ENCODE measurements around the gene IGFL4.

The IGFL4 gene

DNA sequence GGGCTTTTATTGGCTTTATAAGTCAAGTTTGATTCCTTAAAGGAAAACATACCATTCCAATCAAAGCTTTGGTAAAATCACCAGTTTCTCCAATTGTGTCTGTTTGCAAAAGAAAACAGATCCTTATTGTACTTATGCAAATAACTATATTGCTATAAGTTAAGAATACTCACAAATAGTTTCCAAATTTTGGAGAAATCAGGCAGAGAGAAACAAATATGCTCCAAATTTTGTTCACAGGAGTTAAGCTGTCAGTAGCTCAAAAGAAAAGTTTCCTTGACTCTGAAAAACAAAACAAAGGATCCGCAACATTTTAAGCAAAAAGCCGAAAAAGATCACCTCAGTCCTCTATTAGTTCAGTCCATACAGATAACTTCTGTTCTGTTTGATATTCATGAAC is 19.2 kb upstream of the IGFL4 start:
- no peak overlapping the region for H3K27ac ChIP-seq
- H3K4me1 ChIP-seq = no peaks in the 10 kb centered on the region
- intact Hi-C loops (cut with DNase I; ENCODE audit: low total_unique reads) = no loop called here
- H3K9me3 ChIP-seq = no peaks in the 10 kb centered on the region
- TF ChIP-seq, protein P1, sequence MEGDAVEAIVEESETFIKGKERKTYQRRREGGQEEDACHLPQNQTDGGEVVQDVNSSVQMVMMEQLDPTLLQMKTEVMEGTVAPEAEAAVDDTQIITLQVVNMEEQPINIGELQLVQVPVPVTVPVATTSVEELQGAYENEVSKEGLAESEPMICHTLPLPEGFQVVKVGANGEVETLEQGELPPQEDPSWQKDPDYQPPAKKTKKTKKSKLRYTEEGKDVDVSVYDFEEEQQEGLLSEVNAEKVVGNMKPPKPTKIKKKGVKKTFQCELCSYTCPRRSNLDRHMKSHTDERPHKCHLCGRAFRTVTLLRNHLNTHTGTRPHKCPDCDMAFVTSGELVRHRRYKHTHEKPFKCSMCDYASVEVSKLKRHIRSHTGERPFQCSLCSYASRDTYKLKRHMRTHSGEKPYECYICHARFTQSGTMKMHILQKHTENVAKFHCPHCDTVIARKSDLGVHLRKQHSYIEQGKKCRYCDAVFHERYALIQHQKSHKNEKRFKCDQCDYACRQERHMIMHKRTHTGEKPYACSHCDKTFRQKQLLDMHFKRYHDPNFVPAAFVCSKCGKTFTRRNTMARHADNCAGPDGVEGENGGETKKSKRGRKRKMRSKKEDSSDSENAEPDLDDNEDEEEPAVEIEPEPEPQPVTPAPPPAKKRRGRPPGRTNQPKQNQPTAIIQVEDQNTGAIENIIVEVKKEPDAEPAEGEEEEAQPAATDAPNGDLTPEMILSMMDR (IDR thresholded peaks at IDR 0.05) = no peak
- peaks cover 0 to 36% of the 10 kb centered on the region in 2 donors for H3K27me3 ChIP-seq
- H3K4me3 ChIP-seq = no peak overlapping the region
- DNase-seq = no peak
- no peaks in the 10 kb centered on the region for H3K36me3 ChIP-seq

GRCh38 chr19:46058778-46059177 is 18.0 kb upstream of the IGFL4 start:
- H3K27me3 ChIP-seq = peaks cover 0 to 36% of the 10 kb centered on the region in 2 donors
- TF ChIP-seq, protein P1 (IDR thresholded peaks at IDR 0.05) = no peak
- no peaks in the 10 kb centered on the region for H3K36me3 ChIP-seq
- DNase-seq = no peak
- H3K4me1 ChIP-seq = no peaks in the 10 kb centered on the region
- no peak overlapping the region for H3K27ac ChIP-seq
- no peaks in the 10 kb centered on the region for H3K9me3 ChIP-seq
- intact Hi-C loops (cut with DNase I; ENCODE audit: low total_unique reads) = no loop called here
- H3K4me3 ChIP-seq = no peak overlapping the region

GRCh38 chr19:46056536-46056935 is 15.7 kb upstream of the IGFL4 start:
- peaks cover 0 to 29% of the 10 kb centered on the region in 2 donors for H3K27me3 ChIP-seq
- TF ChIP-seq, protein P1 (IDR thresholded peaks at IDR 0.05) = no peak
- intact Hi-C loops (cut with DNase I; ENCODE audit: low total_unique reads) = no loop called here
- H3K27ac ChIP-seq = no peak overlapping the region
- H3K36me3 ChIP-seq = no peaks in the 10 kb centered on the region
- DNase-seq = no peak
- no peaks in the 10 kb centered on the region for H3K9me3 ChIP-seq
- no peak overlapping the region for H3K4me3 ChIP-seq
- no peaks in the 10 kb centered on the region for H3K4me1 ChIP-seq

- intact Hi-C loops (cut with DNase I; ENCODE audit: low total_unique reads) = no loop called here
- Histone ChIP-seq H3K36me3 (no peaks in the 10 kb centered on the region), H3K27ac (no peak overlapping the region), H3K4me1 (no peaks in the 10 kb centered on the region), H3K27me3 (peaks cover 0 to 28% of the 10 kb centered on the region in 2 donors), H3K4me3 (no peak overlapping the region), H3K9me3 (no peaks in the 10 kb centered on the region)
- DNase-seq = no peak
- TF ChIP-seq, protein P1 (IDR thresholded peaks at IDR 0.05) = no peak
Observed at GRCh38 chr19:46052896-46053295, 12.1 kb upstream of the IGFL4 start.

GRCh38 chr19:46049597-46049996 is 8.8 kb upstream of the IGFL4 start:
- no peaks in the 10 kb centered on the region for H3K36me3 ChIP-seq
- H3K27ac ChIP-seq = no peak overlapping the region
- H3K4me1 ChIP-seq = no peaks in the 10 kb centered on the region
- no peak for DNase-seq
- H3K9me3 ChIP-seq = peaks cover 0 to under 1% (median 0%) of the 10 kb centered on the region in 3 donors
- intact Hi-C loops (cut with DNase I; ENCODE audit: low total_unique reads) = no loop called here
- TF ChIP-seq, protein P1 (IDR thresholded peaks at IDR 0.05) = no peak
- H3K4me3 ChIP-seq = no peak overlapping the region
- H3K27me3 ChIP-seq = peaks cover 0 to 15% of the 10 kb centered on the region in 2 donors

DNA sequence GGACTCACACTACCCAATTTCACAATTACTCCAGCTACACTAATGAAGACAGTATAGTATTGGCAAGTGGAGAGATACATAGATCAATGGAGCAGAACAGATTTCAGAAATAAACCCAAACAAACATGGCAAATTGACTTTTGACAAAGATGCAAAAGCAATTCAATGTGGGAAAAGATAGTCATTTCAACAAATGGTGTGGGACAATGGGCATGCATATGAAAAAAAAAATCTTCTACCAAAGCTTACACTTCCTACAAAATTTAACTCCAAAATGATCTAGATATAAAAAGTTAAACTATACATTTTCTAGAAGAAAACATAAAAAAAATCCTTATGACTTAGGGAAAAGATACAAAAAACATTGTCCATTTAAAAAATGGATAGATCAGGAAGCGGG is 2.7 kb upstream of the IGFL4 start:
- no peak overlapping the region for H3K4me3 ChIP-seq
- H3K4me1 ChIP-seq = no peaks in the 10 kb centered on the region
- no peak for DNase-seq
- TF ChIP-seq, protein P1 (IDR thresholded peaks at IDR 0.05) = no peak
- intact Hi-C loops (cut with DNase I; ENCODE audit: low total_unique reads) = no loop called here
- peaks cover 0 to 25% of the 10 kb centered on the region in 2 donors for H3K27me3 ChIP-seq
- no peaks in the 10 kb centered on the region for H3K36me3 ChIP-seq
- peaks cover 0 to 6% (median 0%) of the 10 kb centered on the region in 3 donors for H3K9me3 ChIP-seq
- H3K27ac ChIP-seq = no peak overlapping the region

Data from tibial artery (tissue), 4 donors.